Kidney glomerular epithelial cell (primary cell): ENCODE data around the gene GYG2.

Source experiments
- DNase-seq: peaks from one replicate; lab custom pipeline; 2025; lab: John Stamatoyannopoulos, UW

The GYG2 gene

DNA sequence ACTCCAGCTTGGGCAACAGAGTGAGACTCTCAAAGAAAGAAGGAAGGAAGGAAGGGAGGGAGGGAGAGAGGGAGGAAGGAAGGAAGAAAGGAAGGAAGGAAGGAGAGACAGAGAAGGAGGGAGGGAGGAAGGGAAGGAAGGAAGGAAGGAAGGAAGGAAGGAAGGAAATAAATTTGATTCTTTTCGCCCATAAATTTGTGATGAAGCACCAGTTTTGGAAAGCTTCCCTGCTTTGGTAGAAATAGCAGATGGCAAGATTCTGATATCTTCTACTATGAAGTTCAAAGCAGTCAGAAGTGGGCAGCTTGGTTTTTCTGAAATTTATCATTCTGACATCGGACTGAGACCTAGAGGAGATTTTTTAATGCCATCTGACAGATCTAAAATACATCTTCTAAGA is 11.7 kb upstream of the GYG2 start:
- no peak for DNase-seq

DNA sequence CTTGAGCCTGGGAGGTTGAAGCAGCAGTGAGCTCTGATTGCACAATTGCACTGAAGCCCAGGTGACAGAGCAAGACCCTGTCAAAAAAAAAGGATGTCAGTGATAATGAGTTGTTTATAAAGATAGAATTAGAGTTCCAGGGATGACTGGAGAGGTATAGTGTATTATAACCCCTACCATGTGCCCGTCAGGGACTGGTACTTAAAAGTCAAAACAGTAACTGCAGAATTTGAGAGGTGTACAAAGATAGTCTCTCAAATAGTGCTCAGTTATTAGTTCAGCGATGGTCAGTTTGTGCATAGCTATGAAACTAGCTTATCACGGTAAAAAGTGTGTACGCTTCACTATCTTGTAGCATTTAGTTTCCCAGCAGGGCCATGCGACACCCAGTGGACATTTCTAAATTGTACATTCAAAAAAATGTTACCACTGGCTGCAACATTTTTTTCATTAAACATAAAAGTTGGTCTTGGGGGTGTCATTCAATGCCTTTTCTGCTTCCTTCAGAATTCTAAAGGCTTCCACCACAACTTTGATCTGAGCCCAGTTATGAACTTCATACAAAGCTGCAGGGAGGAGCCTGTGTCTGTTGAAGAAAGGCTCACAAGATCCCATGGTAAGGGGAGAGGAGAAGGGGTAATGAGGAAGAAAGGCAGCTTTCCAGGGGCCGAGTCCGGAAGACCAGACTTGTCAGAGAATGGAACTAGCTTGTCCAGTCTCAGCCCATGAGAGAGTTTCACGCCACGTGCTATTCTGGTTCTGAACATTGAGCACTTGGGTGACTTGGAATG is 9.2 kb upstream of the GYG2 start:
- DNase-seq: no peak

GRCh38 chrX:2820136-2820771 is 8.5 kb upstream of the GYG2 start:
- no peak for DNase-seq

DNA sequence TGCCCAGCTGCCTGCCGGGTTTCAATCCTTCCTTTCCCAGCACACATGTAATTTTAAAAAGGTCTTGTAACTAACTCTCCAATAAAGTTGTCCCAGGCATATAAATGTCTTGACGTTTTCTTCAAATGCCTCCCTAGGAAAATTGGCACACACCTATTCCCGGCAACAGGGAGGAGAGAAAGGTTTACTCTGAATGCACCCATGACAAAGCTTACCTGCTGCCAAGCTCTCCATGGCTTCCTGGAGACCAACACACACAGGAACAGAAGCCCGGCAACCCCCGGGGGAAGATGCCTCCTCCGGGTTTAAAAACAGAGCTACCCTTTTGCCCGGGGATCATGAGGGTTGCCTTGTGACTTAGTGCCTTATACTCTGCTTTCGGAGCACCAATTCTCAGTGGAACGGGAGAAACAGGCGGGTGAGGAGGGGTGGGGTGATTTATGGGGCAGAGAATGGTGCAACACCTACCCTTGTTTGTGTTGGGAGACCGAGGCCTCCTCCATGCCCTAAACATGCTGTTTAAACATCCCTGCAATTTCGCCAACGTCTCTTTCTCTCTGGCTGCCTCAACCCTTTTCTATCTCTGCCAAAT is 4.8 kb upstream of the GYG2 start:
- DNase-seq: no peak

DNA sequence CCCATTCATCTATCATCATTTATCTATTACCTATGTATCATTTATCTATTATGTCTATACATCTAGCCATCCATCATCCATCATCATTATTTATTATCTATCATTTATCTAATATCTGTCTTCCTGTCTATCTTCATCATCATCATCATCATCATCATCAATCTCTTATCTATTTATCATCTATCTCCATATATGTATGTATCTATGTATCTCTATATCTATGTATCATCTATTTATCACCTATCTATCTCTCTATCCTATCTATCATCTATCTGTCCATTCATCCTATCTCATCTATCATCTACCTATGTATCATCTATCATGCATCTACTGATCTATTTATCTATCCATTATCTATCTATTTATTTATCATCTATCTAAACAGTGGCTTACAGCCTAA is 3.8 kb upstream of the GYG2 start:
- no peak for DNase-seq

DNA sequence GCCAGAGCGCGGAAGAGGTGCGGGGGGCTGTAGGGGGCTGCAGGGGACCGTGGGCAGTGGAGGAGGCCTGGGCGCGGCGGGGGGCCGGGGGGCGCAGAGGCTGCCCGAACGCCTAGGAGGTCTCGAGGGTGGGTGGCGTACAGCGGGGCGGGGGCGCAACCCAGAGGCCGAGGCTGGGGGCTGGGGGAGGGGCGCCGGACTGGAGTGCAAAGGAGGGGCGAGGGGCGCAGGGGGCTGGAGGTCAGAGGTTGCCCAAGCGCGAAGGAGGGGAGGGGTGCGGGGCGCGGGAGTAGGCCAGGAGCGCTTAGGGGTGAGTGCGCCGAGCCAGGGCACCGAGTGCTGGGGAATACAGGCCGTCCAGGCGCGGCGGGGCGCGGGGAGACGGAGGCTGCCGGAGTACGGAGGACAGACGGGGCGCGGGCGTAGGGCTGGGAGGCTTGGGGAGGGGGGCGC is 255 bp downstream of the GYG2 start:
- DNase-seq: no peak

DNA sequence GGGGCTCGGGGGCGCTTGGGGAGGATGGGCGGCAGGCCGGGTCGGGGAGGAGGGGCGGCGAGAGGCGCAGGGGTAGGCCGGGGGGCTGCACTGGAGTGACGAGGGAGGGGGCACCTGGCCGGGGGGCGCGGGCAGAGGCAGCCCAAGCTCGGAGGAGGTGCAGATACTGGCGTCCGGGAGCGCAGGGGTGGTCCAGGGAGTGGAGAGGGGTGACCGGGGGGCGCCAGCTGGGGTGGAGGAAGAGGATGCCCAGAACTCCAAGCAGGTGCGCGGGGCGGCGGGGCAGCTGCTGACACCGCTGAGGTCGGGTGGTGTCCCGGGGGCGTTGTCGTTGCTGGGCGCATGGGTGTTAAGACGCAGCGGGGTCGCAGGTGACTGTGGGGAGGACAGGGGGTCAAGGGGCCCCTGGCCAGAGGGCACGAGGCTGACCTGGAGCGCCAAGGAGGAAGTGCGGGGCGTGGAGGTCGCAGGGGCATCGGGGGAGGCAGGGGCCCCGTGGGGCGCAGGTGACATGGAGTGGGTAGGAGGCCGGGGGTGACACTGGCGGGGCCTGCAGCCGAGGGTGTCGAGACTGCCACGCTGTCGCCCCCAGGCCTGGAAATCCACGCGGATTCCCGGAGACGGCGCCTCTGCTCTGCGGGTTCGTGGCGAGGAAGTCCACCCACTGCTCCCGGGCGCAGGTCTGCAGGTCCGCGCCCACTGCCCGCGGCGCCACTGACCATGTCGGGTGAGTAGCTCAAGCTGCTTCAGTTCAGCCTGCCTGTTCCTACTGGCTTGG is 928 bp downstream of the GYG2 start:
- no peak for DNase-seq

DNA sequence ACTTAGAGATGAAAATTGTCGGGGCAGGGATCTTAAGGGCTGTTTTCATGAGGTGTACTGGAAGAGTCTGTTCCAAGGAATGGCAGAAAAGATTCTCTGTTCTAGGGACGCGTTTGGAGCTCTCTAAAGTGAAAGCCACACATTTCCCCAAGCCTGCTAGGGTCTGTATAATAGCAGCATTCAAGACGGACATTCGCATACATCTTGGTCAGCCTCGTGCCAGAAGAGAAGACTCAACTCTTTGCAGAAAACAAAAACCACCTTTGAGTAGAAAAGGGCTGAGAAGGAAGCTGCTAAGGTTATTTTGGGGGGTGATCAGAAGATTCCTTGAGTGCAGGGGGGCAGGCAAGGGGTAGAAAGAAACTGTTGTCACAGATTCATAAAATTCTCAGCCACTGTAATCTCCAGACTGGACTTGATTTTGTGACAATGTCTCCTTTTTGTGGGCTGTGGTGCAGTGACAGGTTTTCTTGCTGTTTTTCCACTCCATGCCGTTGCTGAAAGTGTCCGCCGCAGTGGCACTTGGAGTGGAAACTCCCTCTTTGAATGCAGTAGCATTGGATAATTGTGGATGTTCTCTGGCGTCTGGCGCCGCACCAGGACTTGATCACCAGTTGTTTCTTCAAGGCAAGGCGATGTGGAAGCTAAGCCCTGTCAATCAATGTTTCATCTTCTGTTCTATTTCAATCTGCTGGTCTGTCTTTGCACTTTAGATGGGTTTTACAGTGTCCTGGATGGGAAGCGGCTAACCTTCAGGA is 2.9 kb downstream of the GYG2 start:
- DNase-seq: no peak

- DNase-seq: no peak
These were observed 9.2 kb downstream of the GYG2 start for GRCh38 chrX:2837961-2838360.

GRCh38 chrX:2840961-2841360 is 12.2 kb downstream of the GYG2 start:
- no peak for DNase-seq

DNA sequence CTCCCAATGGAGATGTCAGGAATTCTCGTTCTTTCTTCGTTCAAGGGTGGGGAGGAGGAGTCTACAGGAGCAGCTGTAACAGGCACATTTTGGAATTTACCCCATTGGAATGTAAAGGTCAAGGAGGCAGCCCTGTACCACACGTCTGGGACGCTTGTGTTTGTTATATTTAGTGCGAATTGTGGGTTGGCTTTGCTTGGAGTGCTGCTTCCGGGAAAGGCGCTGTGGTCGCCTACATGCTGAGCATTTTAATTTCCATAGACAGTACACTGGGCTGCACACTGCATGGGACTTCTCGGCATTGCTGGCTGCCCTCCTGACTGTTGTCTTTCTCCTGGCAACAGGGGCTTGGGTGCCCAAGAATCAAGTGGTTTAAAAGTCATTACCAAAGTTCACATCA is 12.8 kb downstream of the GYG2 start:
- no peak for DNase-seq

- DNase-seq: no peak
These were observed 18.3 kb downstream of the GYG2 start for GRCh38 chrX:2846992-2847391.

GRCh38 chrX:2848871-2849301 is 20.2 kb downstream of the GYG2 start:
- peak; percentile 25 for DNase-seq

DNA sequence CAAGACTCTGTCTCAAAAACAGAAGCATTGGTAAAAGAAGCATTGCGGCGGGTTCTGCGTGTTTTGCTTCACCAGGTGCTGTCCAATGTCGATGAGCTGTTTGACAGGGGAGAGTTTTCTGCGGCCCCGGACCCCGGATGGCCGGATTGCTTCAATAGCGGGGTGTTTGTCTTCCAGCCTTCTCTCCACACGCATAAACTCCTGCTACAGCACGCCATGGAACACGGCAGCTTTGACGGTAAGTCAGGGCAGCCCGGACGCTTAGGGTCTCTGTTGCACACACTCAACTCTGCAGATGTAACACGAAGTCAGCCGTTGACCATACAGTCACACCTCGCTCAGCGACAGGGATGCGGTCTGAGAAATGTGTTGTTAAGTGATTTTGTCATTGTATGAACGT is 26.2 kb downstream of the GYG2 start:
- DNase-seq: no peak

- DNase-seq: no peak
These were observed 27.0 kb downstream of the GYG2 start for GRCh38 chrX:2855761-2856160.

DNA sequence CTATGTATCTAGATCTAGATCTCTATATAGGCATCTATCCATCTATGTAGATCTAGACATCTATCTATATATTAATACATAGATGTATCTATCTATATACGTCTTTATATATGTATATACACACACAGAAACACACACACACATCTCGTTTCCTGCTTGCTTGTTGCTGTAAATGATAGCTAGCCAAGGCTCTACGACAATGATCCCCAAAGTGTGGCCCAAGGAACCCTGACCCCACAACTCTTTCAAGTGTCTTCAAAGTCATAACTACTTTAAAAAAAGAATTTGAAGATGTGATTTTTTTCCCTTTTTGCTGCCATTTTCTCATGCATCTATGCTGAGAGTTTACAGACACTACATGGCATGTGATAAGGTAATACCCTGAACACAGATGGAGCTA is 28.8 kb downstream of the GYG2 start:
- DNase-seq: no peak

DNA sequence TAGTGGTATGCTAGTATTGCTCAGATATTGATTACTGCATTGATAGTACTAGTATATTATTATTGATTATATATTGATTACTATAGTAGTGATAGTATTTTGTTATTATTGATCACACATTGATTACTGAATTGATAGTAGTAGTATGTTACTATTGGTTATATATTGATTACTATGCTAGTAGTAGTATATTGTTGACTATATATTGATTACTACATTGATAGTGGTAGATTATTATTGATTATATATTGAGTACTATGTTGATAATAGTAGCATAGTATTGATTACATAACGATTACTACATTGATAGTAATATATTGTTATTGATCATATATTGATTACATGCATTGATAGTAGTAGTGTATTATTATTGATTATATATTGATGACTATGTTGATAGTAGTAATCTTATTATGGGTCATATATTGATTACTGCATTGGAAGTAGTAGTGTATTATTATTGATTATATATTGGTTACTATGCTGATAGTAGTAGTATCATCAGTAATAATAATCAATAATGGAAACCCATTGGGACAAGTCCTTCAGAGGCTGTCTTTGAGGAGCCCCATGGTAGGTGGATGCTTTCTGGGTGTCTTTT is 30.6 kb downstream of the GYG2 start:
- DNase-seq: no peak

DNA sequence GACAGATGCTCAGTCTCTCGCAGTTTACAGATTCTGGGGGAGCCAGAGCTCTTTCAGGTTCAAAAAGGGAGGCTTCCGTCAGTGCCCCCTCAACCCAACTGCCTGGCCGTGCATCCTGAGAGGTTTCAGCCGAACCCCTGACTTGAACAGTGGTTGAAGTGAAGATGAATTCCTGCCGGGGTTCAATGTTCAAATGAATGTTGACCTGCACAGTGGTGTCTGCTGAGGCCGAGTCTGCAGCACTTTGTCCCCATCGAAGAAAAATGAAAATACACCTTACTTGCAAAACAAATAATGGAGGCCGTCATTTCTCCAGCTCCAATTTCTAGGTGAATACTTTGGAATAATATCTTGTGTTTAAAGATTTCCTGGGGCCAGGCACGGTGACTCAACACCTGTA is 33.7 kb downstream of the GYG2 start:
- no peak for DNase-seq

DNA sequence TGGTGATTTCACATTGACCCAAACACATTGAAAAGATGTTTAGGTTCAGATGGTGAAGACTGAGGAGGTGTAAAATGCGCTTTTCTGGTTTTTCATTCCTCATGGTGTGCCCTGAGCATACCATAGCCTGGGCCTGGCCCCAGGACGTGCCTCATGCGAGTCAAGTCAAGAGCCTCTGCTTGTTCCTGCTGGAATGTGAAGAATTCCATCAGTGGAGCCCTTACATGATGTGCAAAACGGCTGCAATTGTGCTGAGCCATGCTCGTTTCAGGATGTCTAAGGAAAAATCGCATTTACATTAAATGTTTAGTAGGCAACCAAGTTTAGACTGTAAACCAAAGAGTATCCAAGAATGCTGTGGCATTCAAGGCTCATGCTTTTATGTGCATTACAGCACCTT is 34.9 kb downstream of the GYG2 start:
- no peak for DNase-seq

- DNase-seq: no peak
These were observed 38.5 kb downstream of the GYG2 start for GRCh38 chrX:2867206-2867605.

GRCh38 chrX:2870650-2871049 is 41.9 kb downstream of the GYG2 start:
- no peak for DNase-seq
